ENCODE results near the gene LYSMD2.
A peak's percentile ranks its signal among the peaks of the same experiment; 100 is the strongest.

Gene LYSMD2

DNA sequence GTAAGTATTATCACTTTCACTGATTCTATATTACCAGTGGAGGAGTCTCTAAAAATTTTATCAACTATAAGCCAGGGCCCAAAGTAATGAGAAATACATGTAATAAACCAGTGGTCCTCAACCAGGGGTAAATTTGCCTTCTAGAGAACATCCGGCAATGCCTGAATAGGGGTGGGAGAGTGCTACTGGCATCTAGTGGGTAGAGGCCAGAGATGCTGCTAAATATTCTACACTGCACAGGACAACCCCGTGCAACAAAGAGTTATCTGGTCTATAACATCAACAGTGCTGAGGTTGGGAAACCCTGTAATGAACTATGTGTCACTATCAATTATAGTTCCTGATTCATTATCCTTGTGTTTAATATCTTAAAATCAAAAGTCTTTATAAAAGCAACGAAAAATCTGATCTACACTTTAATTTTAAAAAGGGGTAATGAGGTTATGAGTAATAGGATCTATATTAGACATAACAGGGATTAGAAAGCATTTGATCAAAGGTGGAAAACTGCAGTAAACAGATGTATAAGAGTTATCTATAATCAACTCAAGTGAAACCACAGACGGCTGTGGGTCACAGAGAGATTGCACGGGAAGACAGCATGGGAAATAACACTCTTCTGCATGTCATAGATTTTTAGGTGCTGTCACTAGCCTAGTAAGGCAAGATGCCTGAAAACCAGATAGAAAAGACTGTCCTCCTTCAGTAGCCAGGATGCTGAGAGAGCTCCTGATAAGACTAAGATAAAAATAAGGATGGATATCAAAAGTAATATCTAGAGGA is 2.0 kb downstream of the LYSMD2 start:
- CTCF ChIA-PET: interaction anchor here (1.2 to 3.7 kb wide), 6 partner anchors 10 to 198 kb away, joined by 3 to 18 read pairs (median 6); no protein-coding TSS in a partner anchor
- POLR2A ChIA-PET: no interaction called here
- TF ChIP-seq, protein P1, sequence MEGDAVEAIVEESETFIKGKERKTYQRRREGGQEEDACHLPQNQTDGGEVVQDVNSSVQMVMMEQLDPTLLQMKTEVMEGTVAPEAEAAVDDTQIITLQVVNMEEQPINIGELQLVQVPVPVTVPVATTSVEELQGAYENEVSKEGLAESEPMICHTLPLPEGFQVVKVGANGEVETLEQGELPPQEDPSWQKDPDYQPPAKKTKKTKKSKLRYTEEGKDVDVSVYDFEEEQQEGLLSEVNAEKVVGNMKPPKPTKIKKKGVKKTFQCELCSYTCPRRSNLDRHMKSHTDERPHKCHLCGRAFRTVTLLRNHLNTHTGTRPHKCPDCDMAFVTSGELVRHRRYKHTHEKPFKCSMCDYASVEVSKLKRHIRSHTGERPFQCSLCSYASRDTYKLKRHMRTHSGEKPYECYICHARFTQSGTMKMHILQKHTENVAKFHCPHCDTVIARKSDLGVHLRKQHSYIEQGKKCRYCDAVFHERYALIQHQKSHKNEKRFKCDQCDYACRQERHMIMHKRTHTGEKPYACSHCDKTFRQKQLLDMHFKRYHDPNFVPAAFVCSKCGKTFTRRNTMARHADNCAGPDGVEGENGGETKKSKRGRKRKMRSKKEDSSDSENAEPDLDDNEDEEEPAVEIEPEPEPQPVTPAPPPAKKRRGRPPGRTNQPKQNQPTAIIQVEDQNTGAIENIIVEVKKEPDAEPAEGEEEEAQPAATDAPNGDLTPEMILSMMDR (IDR thresholded peaks at IDR 0.05; ENCODE audit: control extremely low read depth, extremely low read depth, low read depth, missing control alignments): peak; percentile 29
- DNase-seq (ENCODE audit: extremely low spot score): no peak

DNA sequence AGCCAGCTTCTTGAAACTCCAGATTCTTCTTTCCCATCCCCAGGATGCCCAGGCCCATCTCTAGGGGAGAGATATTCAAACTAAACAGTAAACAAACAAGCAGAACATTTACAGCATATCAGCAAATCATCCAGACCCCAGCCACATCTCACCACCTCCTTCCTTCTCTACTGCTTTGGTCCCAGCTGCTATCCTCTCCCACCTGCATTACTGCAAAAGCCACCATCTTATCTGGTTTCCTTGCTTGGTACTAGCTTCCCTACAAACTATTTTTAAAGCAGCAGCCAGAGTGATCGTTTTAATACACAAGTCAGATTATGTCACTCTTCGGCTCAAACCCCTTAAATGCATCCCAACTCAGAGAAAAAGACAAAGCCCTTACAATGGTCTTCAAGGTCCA is 4.8 kb downstream of the LYSMD2 start:
- CTCF ChIA-PET: interaction anchor here (0.7 to 3.6 kb wide), 3 partner anchors 27 to 44 kb away, joined by 3 to 23 read pairs (median 3); no protein-coding TSS in a partner anchor
- POLR2A ChIA-PET: no interaction called here
- TF ChIP-seq, protein P1 (IDR thresholded peaks at IDR 0.05; ENCODE audit: control extremely low read depth, extremely low read depth, low read depth, missing control alignments): no peak

DNA sequence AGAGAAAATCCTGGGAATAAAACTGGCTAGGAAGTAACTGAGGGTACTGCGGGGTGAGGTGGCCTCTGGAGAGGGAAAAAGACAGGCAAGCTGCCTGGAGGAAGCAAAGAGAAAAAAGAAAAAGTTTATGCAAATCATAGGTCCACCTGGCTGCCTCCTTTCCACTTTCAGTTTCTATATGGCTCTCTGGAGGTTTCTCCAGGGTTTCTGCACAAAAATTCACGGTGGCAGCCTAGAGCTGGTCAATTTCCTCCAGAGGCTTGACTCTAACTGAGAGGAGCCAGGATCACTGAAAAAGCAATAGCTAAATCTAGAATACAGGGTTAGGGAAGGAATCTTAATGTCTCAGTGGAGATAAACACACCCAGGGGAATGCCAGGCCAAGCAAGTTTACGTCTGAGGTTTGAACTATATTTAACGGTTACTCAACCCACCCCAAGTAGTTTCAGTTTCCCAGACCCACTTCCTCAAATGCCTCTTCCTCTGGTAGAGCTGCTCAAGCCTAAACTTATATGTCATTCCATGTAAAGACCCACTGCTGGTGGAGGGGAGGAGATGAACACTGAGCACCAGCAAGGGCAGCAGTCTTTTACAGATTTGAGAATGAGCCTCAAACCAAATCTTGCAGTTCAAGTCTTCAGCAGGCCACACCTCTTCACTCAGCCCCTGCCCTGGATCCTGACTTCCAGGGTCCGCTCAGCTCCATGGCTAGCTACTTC is 5.7 kb downstream of the LYSMD2 start:
- CTCF ChIA-PET: interaction anchor here (0.7 to 3.6 kb wide), 4 partner anchors 16 to 240 kb away, joined by 3 to 23 read pairs (median 3); partner anchors contain the start of gene LEO1
- POLR2A ChIA-PET: interaction anchor here (0.6 kb wide), 1 partner anchor 26 kb away, joined by 3 read pairs; no protein-coding TSS in a partner anchor
- TF ChIP-seq, protein P1 (IDR thresholded peaks at IDR 0.05; ENCODE audit: control extremely low read depth, extremely low read depth, low read depth, missing control alignments): no peak
- DNase-seq (ENCODE audit: extremely low spot score): peak; percentile 66

More for the DNA sequence above, 4.8 kb downstream of the LYSMD2 start:
- DNase-seq (ENCODE audit: extremely low spot score): no peak

DNA sequence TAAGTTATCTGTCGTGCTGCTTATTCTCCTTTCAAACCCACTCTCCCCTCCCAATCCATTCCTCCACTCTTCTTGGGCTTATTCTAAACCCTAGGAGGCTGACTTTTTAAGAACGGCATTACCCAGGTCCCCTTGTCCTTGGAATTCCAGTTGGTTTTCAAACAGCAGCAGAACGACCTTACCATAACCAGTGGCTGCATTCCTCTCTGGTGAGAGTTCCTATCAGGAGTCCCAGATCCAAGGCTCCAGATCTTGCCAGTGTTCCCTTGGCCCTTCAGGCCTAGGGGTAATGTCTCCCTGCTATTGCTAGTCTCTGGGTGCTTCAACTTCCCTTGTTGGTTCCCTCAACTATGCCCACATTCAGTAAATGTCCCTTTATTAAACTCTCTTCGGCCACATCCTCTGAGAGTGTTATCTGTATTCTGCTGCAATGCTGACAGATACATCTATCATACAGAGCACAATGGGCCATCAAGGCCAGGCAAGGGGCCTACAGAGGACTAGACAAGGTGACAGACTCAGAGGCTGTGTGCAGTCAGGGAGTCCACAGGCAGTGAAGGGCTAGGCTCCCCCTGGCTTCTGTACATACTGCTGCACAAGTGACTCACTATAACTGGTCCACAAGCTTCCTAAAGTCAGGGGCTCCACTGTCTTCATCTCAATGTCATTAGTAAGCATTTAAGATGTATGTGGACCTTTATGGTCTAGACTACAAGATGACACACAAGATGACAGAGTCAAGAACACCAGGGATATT is 10.1 kb downstream of the LYSMD2 start:
- CTCF ChIA-PET: interaction anchor here (1.8 kb wide), 1 partner anchor 49 kb away, joined by 7 read pairs; no protein-coding TSS in a partner anchor
- POLR2A ChIA-PET: no interaction called here
- TF ChIP-seq, protein P1 (IDR thresholded peaks at IDR 0.05; ENCODE audit: control extremely low read depth, extremely low read depth, low read depth, missing control alignments): peak; percentile 8
- DNase-seq (ENCODE audit: extremely low spot score): no peak

DNA sequence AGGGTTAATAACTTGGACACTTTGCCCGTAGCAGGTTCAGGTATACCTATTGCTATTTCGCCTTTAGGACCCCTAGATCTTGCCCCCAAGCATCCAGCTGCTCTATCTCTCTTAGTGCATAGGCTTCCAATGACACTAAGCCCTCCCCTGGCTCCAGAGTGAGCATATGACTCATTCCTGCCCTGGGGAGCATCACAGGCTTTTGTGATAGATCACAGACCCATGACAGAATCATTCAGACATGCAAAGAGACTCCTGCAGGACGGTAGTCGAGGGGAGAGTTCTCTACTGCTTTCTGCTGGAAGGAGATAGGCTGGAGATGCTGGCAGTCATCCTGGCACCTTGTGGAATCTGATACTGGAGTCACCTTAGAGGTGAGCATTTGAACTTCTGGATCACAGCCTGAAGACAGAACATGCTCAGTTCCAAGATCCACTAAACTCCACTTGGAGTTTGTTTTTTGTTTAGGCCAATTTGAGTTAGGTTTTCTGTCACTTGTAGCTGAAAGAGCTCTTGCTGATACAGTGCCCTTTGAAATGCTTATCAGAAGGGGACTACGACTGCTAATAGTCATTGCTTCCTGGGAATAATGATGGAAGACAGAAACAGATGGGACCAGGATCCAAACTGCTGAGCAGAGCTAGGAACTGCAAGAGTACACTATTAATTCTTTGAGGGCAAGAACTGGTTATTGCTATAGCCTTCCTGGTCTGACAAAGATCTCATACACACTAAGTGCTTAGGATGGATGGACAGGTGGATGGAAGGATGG is 11.0 kb downstream of the LYSMD2 start:
- ChIA-PET POLR2A (no interaction called here), CTCF (interaction anchor here (1.8 to 2.0 kb wide), 2 partner anchors 10 to 50 kb away, joined by 7 read pairs; no protein-coding TSS in a partner anchor)
- TF ChIP-seq, protein P1 (IDR thresholded peaks at IDR 0.05; ENCODE audit: control extremely low read depth, extremely low read depth, low read depth, missing control alignments): no peak
- DNase-seq (ENCODE audit: extremely low spot score): peak; percentile 37

All from GM10248 (cell line).